ENCODE measurements around the gene C9orf72. TPM values are rescaled to one million over a fixed set of nuclear protein-coding genes. Genes with fewer than 3 reads are reported as not detected.

C9orf72 gene
- total and polyA plus RNA-seq, 2 experiments from 2014 or later = 11.6 to 27.8 TPM

- peaks cover 10% of the 10 kb centered on the region; the same call in 1 of the 2 replicates for H3K4me1 ChIP-seq (ENCODE audit: insufficient read depth)
- TF ChIP-seq JUNB (IDR thresholded peaks at IDR 0.05; ENCODE audit: unreplicated experiment) (no peak), ZNF114 (CRISPR knock-in tag; IDR thresholded peaks at IDR 0.05) (no peak), CREB1 (CRISPR knock-in tag; IDR thresholded peaks at IDR 0.05; ENCODE audit: low read depth) (no peak), POLR2AphosphoS5 (IDR thresholded peaks at IDR 0.05; ENCODE audit: low read depth) (no peak), EZH2 (IDR thresholded peaks at IDR 0.05; ENCODE audit: low read depth, unreplicated experiment) (no peak), REST (IDR thresholded peaks at IDR 0.05; ENCODE audit: unreplicated experiment) (no peak)
- H3K4me2 ChIP-seq = no peak overlapping the region
- no peak overlapping the region for H3K27ac Mint-ChIP-seq
- H3K9me2 ChIP-seq (ENCODE audit: insufficient read depth) = no peaks in the 10 kb centered on the region
- no peak overlapping the region for H3K4me3 ChIP-seq
- no peak overlapping the region for H2AFZ ChIP-seq
- H3K27ac ChIP-seq (ENCODE audit: low read depth) = no peak overlapping the region
- H3F3A ChIP-seq (replicated peaks; ENCODE audit: low read depth) = no peaks in the 10 kb centered on the region
- peaks cover 8% of the 10 kb centered on the region; the same call in 1 of the 2 replicates for H4K20me1 ChIP-seq (replicated peaks; ENCODE audit: insufficient read depth)
- H3K79me2 ChIP-seq (replicated peaks; ENCODE audit: insufficient read depth) = peaks cover 50% of the 10 kb centered on the region
- H3K27me3 Mint-ChIP-seq (ENCODE audit: insufficient read depth, low read depth, poor library complexity) = peaks cover 10% of the 10 kb centered on the region
- peaks cover 5% of the 10 kb centered on the region; the same call in 2 of the 3 replicates for H3K36me3 Mint-ChIP-seq (ENCODE audit: low read depth)
- no peak overlapping the region for H3K4me3 Mint-ChIP-seq
- H3K4me1 Mint-ChIP-seq = peaks cover 18% of the 10 kb centered on the region
- DNase-seq (ENCODE audit: low spot score) (no peak), ATAC-seq (no peak)
- H3K9me3 Mint-ChIP-seq = no peaks in the 10 kb centered on the region
- no peaks in the 10 kb centered on the region for H3K36me3 ChIP-seq (ENCODE audit: insufficient read depth)
- peaks cover 8% of the 10 kb centered on the region for H3K27me3 ChIP-seq (ENCODE audit: insufficient read depth)
Measured at GRCh38 chr9:27571011-27571410, 2.3 kb downstream of the C9orf72 start.

- Histone ChIP-seq H3K9me2 (ENCODE audit: insufficient read depth) (no peaks in the 10 kb centered on the region), H3K27ac (ENCODE audit: low read depth) (no peak overlapping the region), H4K20me1 (replicated peaks; ENCODE audit: insufficient read depth) (peaks cover 8% of the 10 kb centered on the region; the same call in 1 of the 2 replicates), H3K4me2 (no peak overlapping the region), H3K4me1 (ENCODE audit: insufficient read depth) (peaks cover 10% of the 10 kb centered on the region; the same call in 1 of the 2 replicates), H3K79me2 (replicated peaks; ENCODE audit: insufficient read depth) (peaks cover 50% of the 10 kb centered on the region), H3K36me3 (ENCODE audit: insufficient read depth) (no peaks in the 10 kb centered on the region), H3K4me3 (no peak overlapping the region), H3F3A (replicated peaks; ENCODE audit: low read depth) (no peaks in the 10 kb centered on the region), H2AFZ (no peak overlapping the region), H3K27me3 (ENCODE audit: insufficient read depth) (no peaks in the 10 kb centered on the region)
- H3K27me3 Mint-ChIP-seq (ENCODE audit: insufficient read depth, low read depth, poor library complexity) = peaks cover 10% of the 10 kb centered on the region
- H3K36me3 Mint-ChIP-seq (ENCODE audit: low read depth) = peaks cover 10% of the 10 kb centered on the region; the same call in 2 of the 3 replicates
- H3K27ac Mint-ChIP-seq = no peak overlapping the region
- no peak for DNase-seq (ENCODE audit: low spot score)
- no peak for ATAC-seq
- TF ChIP-seq ETS1 (IDR thresholded peaks at IDR 0.05) = no peak
- no peak for TF ChIP-seq CTCF (conservative IDR thresholded peaks at IDR 0.05; ENCODE audit: low read depth in 2 of 2)
- TF ChIP-seq STAT1 (IDR thresholded peaks at IDR 0.05; ENCODE audit: unreplicated experiment) = no peak
- no peak for TF ChIP-seq ZNF114 (CRISPR knock-in tag; IDR thresholded peaks at IDR 0.05)
- no peak for TF ChIP-seq NANOG (IDR thresholded peaks at IDR 0.05; ENCODE audit: borderline replicate concordance)
- no peak for TF ChIP-seq CREB1 (CRISPR knock-in tag; IDR thresholded peaks at IDR 0.05; ENCODE audit: low read depth)
- no peak for TF ChIP-seq EZH2phosphoT487 (IDR thresholded peaks at IDR 0.05; ENCODE audit: unreplicated experiment)
- TF ChIP-seq EZH2 (IDR thresholded peaks at IDR 0.05; ENCODE audit: low read depth, unreplicated experiment) = no peak
- no peak for TF ChIP-seq POLR2AphosphoS5 (IDR thresholded peaks at IDR 0.05; ENCODE audit: low read depth)
- no peak for TF ChIP-seq ZNF331 (CRISPR knock-in tag; IDR thresholded peaks at IDR 0.05; ENCODE audit: low read depth)
- TF ChIP-seq JUNB (IDR thresholded peaks at IDR 0.05; ENCODE audit: unreplicated experiment) = no peak
- H3K4me3 Mint-ChIP-seq = no peak overlapping the region
- no peaks in the 10 kb centered on the region for H3K9me3 Mint-ChIP-seq
- H3K4me1 Mint-ChIP-seq = peaks cover 12% of the 10 kb centered on the region
Measured at GRCh38 chr9:27569406-27569805, 3.9 kb downstream of the C9orf72 start.
